IMR-90 (cell line): ENCODE results near the gene INSR.

ENCODE experiments used
- BHLHE40 ChIP-seq: fragments of 150-350 bp; IDR thresholded peaks from 2 replicates; pipeline ENCODE4 v1.6.1; 2016; ENCODE audit warnings: mild to moderate bottlenecking, low read depth, low read length
- CEBPB ChIP-seq: IDR thresholded peaks from 2 replicates; pipeline ENCODE4 v1.6.1; 2012; ENCODE audit warnings: low read depth, low read length, improper control_type of control experiment
- CHD1 ChIP-seq: IDR thresholded peaks from 2 replicates; pipeline ENCODE4 v1.6.1; 2012; ENCODE audit warnings: low read depth, low read length, improper control_type of control experiment
- MAZ ChIP-seq: IDR thresholded peaks from 2 replicates; pipeline ENCODE4 v1.6.1; 2012; ENCODE audit warnings: low read depth, mild to moderate bottlenecking, low read length, improper control_type of control experiment, moderate library complexity, borderline replicate concordance
- MXI1 ChIP-seq: IDR thresholded peaks from 2 replicates; pipeline ENCODE4 v1.6.1; 2012; ENCODE audit warnings: low read depth, mild to moderate bottlenecking, low read length, moderate library complexity, borderline replicate concordance
- NFE2L2 ChIP-seq: fragments of 150-350 bp; IDR thresholded peaks from 2 replicates; pipeline ENCODE4 v1.6.1; 2016; ENCODE audit warnings: low read depth, mild to moderate bottlenecking, low read length
- POLR2A ChIP-seq: IDR thresholded peaks from 2 replicates; pipeline ENCODE4 v1.6.1; 2012; ENCODE audit warnings: mild to moderate bottlenecking, low read depth, low read length
- RAD21 ChIP-seq: IDR thresholded peaks from 2 replicates; pipeline ENCODE4 v1.6.1; 2012; ENCODE audit warnings: low read length, improper control_type of control experiment
- RFX5 ChIP-seq: IDR thresholded peaks from 2 replicates; pipeline ENCODE4 v1.8.0; 2012; ENCODE audit warnings: low read depth, mild to moderate bottlenecking, low read length, moderate library complexity
- SMC3 ChIP-seq: fragments of 150-350 bp; IDR thresholded peaks from 2 replicates; pipeline ENCODE4 v1.6.1; 2016; ENCODE audit warnings: low read depth, mild to moderate bottlenecking, antibody characterized with exemption, low read length, moderate library complexity
- TF ChIP-seq, protein P1 (sequence below): conservative IDR thresholded peaks from 2 replicates; pipeline ENCODE4 v1.5.1; 2012; ENCODE audit warnings: mild to moderate bottlenecking, low read depth, low read length, improper control_type of control experiment
- TF ChIP-seq, protein P2 (sequence below): fragments of 150-350 bp; IDR thresholded peaks from 2 replicates; pipeline ENCODE4 v1.6.1; 2017; ENCODE audit warnings: mild to moderate bottlenecking, antibody characterized with exemption, low read length, low read depth

DNA sequence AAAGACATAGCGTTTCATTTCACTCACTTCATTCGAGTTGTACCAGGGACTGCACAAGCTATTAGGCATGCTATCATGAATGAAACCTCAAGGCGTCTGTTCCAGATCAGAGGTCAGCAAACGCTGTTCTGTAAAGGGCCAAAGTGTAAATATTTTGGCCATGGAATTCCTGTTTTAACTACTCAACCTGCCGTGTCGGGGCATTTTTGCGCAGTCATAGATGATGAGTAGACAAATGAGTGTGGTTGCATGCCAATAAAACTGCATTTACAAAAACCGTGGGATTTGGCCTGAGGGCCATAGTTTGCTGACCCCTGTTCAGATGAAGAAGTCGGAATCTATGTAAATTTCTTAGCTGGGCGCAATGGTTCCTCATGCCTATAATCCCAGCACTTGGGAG lies 6.5 kb downstream of the INSR start:
- no peak for TF ChIP-seq POLR2A
- TF ChIP-seq RFX5: no peak
- TF ChIP-seq CEBPB: no peak
- TF ChIP-seq, protein P1, sequence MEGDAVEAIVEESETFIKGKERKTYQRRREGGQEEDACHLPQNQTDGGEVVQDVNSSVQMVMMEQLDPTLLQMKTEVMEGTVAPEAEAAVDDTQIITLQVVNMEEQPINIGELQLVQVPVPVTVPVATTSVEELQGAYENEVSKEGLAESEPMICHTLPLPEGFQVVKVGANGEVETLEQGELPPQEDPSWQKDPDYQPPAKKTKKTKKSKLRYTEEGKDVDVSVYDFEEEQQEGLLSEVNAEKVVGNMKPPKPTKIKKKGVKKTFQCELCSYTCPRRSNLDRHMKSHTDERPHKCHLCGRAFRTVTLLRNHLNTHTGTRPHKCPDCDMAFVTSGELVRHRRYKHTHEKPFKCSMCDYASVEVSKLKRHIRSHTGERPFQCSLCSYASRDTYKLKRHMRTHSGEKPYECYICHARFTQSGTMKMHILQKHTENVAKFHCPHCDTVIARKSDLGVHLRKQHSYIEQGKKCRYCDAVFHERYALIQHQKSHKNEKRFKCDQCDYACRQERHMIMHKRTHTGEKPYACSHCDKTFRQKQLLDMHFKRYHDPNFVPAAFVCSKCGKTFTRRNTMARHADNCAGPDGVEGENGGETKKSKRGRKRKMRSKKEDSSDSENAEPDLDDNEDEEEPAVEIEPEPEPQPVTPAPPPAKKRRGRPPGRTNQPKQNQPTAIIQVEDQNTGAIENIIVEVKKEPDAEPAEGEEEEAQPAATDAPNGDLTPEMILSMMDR: no peak
- no peak for TF ChIP-seq RAD21
- TF ChIP-seq, protein P2, sequence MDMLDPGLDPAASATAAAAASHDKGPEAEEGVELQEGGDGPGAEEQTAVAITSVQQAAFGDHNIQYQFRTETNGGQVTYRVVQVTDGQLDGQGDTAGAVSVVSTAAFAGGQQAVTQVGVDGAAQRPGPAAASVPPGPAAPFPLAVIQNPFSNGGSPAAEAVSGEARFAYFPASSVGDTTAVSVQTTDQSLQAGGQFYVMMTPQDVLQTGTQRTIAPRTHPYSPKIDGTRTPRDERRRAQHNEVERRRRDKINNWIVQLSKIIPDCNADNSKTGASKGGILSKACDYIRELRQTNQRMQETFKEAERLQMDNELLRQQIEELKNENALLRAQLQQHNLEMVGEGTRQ: no peak
- no peak for TF ChIP-seq MXI1
- no peak for TF ChIP-seq CHD1
- TF ChIP-seq MAZ: no peak
- TF ChIP-seq BHLHE40: no peak
- TF ChIP-seq SMC3: no peak
- TF ChIP-seq NFE2L2: no peak
